Esophagus (tissue), 2 donors: ENCODE data around the gene IPO5. TPM values are rescaled to one million over a fixed set of nuclear protein-coding genes. Genes with fewer than 3 reads are reported as not detected.

ENCODE experiments used
- H3K27ac ChIP-seq, 2 donors: one replicate each; pipeline ENCODE4 v1.5.1; 2013; ENCODE audit warnings: low read depth in 2 of 2, mild to moderate bottlenecking in 2 of 2, inconsistent platforms in 1 of 2, low read length in 1 of 2, moderate library complexity in 1 of 2
- H3K27me3 ChIP-seq, 2 donors: one replicate each; pipeline ENCODE4 v1.6.1; 2013; ENCODE audit warnings: low read length in 2 of 2, control low read depth in 1 of 2, mild to moderate bottlenecking in 1 of 2; ENCODE audit not compliant: insufficient read depth in 2 of 2, control insufficient read depth in 1 of 2
- H3K36me3 ChIP-seq, 2 donors: one replicate each; pipeline ENCODE4 v1.6.1; 2013; ENCODE audit warnings: low read length in 1 of 2; ENCODE audit not compliant: control insufficient read depth in 2 of 2, insufficient read depth in 2 of 2
- H3K4me1 ChIP-seq, 2 donors: one replicate each; pipeline ENCODE4 v1.6.1; 2013; ENCODE audit warnings: low read length in 1 of 2; ENCODE audit not compliant: control insufficient read depth in 2 of 2, insufficient read depth in 2 of 2
- H3K4me3 ChIP-seq, 2 donors: one replicate each; pipeline ENCODE4 v1.5.1; 2013; ENCODE audit warnings: low read length in 2 of 2, mild to moderate bottlenecking in 2 of 2, low read depth in 1 of 2, moderate library complexity in 1 of 2
- H3K9me3 ChIP-seq, 2 donors: one replicate each; pipeline ENCODE4 v1.6.1; 2013; ENCODE audit warnings: mild to moderate bottlenecking in 2 of 2, low read depth in 1 of 2, low read length in 1 of 2, moderate library complexity in 1 of 2; ENCODE audit not compliant: control insufficient read depth in 2 of 2, insufficient read depth in 1 of 2
- WGBS, 2 donors: extraction: QIAGEN DNeasy Blood & Tissue Kit; methylation state at CpG; one replicate each; pipeline ENCODE4 v1.1.7; 2013; 5-methylcytosine and 5-hydroxymethylcytosine counted together
- polyA plus RNA-seq, 2 donors: library from polyadenylated mRNA; stranded (reverse); fragments of 200-250 nt; gene quantifications; one replicate each; pipeline ENCODE4 v1.2.3, GENCODE V29; 2013
- donor health status: healthy with polysubstance abuse.
- donor health status: Bipolar disorder and iron deficiency.

Gene IPO5
- polyA plus RNA-seq, 2 donors = 13.8 to 24.8 TPM

DNA sequence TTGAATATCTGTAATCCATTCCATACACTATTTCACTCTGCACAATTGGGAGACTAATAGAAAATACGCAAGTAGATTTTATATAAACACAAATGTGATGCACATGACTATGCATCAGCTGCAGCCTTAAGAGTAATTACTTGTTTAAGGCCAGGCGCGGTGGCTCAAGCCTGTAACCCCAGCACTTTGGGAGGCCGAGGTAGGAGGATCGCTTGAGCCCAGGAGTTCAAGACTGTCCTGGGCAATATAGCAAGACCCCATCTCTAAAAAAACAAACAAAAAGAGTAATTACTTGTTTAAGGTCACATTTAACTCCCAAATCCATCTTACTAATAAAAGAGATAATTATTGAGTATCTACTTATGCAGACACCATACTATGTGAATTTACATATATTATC lies 18.0 kb downstream of the IPO5 start:
- 94 to 96% methylated on average over 5 of the region's 5 CpGs for WGBS, 2 donors
- Histone ChIP-seq H3K27ac (no peak overlapping the region), H3K4me3 (no peak overlapping the region), H3K36me3 (no peaks in the 10 kb centered on the region), H3K9me3 (no peaks in the 10 kb centered on the region), H3K4me1 (no peaks in the 10 kb centered on the region), H3K27me3 (no peaks in the 10 kb centered on the region)

DNA sequence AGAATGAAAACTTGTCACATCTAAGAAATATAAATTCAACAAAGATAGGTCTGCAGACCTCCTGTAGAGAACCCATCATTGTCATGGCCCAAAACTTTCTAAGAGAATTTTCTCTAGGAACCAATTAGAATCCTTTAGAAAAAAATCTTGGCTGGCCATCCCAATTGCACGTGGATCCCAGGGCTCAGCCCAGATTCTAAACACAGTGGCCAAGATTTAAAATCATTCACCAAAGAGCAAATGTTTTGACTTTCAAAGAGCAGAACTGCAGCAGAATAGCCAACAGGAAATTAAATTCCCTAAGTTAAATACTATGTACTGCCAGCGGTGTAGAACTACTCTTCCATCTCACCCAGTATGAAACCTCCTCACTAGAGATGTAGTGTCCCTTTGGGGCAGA lies 21.3 kb downstream of the IPO5 start:
- Histone ChIP-seq H3K27ac (no peak overlapping the region), H3K27me3 (no peaks in the 10 kb centered on the region), H3K9me3 (no peaks in the 10 kb centered on the region), H3K36me3 (no peaks in the 10 kb centered on the region), H3K4me1 (no peaks in the 10 kb centered on the region), H3K4me3 (no peak overlapping the region)
- WGBS, 2 donors = 55 to 58% methylated on average over 2 of the region's 2 CpGs

DNA sequence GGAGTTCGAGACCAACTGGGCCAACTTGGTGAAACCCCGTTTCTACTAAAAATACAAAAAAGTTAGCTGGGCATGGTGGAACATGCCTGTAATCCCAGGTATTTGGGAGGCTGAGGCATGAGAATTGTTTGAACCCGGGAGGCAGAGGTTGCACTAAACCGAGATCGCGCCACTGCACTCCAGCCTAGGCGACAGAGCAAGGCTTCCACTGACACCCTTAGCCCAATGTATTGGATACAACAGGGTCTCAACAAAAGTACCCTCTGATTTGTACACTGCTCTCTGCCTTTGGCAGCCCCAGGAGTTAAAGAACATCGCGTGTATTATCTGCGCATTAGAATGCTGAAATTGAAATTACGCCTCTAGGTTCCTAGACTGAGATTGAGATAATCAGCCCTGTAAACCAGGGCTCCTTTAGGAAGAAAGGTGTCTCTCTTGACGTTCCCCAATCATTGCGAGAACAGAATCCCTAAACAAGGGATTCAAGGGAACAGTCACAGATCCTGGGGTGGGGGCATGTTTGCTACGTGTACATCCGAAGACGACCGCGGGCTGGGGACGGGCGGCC lies 21.9 kb downstream of the IPO5 start:
- Histone ChIP-seq H3K4me1 (no peaks in the 10 kb centered on the region), H3K27ac (peak overlapping the region; percentile 89 to 94), H3K36me3 (no peaks in the 10 kb centered on the region), H3K27me3 (no peaks in the 10 kb centered on the region), H3K9me3 (no peaks in the 10 kb centered on the region), H3K4me3 (peak overlapping the region; percentile 75 to 88)
- WGBS, 2 donors = 11 to 15% methylated on average over 20 of the region's 20 CpGs

DNA sequence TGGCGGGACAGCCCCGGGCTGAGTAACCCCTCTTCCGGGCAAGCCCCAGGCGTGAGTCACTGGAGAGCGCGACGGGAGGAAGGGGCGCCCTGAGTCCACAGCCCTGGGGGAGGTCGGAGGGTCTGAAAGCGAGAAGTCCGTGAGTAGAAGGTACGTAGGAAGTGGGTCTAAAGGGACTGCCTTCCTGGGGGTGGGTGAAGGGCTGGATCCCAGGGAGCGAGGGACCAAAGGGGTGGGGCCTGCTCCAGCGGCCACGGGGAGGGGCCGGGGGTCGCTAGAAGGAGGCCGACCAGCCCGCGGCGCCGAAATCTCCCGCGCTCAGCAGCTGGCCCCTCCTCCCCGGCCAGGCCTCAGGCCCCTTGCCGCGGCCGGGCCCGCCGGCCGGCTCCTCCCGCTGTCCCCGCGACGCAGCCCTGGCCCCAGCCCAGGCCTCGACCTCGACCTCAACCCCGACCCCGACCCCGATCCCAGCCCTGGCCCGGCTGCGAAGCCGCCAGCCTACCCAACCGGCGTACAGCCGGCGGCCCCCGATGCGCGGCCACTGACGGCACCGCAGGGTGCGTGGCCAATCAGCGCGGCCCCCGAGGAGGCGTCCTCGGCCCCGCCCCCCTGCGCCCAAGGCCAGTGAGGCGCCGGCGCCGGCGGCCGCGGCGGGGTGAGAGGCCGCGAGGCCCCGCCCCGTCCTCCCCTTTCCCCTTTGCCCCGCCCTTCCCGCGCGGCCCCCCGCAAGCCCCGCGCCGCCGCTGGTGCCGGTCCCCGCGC lies 22.6 kb downstream of the IPO5 start:
- Histone ChIP-seq H3K27me3 (no peaks in the 10 kb centered on the region), H3K4me1 (no peaks in the 10 kb centered on the region), H3K4me3 (peak overlapping the region; percentile 75 to 88), H3K36me3 (no peaks in the 10 kb centered on the region), H3K27ac (peak overlapping the region; percentile 89 to 94), H3K9me3 (no peaks in the 10 kb centered on the region)
- 1% methylated on average over 30 to 84 of the region's 84 CpGs for WGBS, 2 donors

- H3K4me1 ChIP-seq = no peaks in the 10 kb centered on the region
- peak overlapping the region; percentile 75 to 88 for H3K4me3 ChIP-seq
- 0% methylated on average over 48 to 79 of the region's 79 CpGs for WGBS, 2 donors
- no peaks in the 10 kb centered on the region for H3K27me3 ChIP-seq
- peak overlapping the region; percentile 78 to 80 for H3K27ac ChIP-seq
- H3K36me3 ChIP-seq = no peaks in the 10 kb centered on the region
- H3K9me3 ChIP-seq = no peaks in the 10 kb centered on the region
Measured at GRCh38 chr13:97976610-97977521, 23.4 kb downstream of the IPO5 start.

DNA sequence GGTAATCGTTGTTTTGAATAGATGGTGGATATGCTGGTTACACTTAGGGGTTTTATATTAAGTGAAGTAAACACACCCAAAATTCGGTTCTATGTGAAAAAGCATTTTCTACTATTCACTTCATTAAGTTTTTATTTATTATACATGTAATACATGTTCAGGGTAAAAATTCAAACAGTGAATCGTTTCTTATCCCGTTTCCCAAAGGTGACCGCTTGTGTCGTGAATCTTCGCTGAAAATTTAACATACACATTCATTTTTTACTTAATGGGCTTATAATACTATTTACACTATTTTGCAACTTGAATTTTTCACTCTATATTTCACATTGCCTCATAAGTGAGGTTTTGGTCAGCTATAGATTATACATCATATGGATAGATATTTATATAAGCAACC lies 24.5 kb downstream of the IPO5 start:
- Histone ChIP-seq H3K9me3 (no peaks in the 10 kb centered on the region), H3K4me3 (peak overlapping the region in 1 of 2 donors; percentile 75), H3K27ac (no peak overlapping the region), H3K4me1 (no peaks in the 10 kb centered on the region), H3K27me3 (no peaks in the 10 kb centered on the region), H3K36me3 (no peaks in the 10 kb centered on the region)
- 57 to 64% methylated on average over 7 of the region's 7 CpGs for WGBS, 2 donors

- Histone ChIP-seq H3K4me1 (no peaks in the 10 kb centered on the region), H3K36me3 (no peaks in the 10 kb centered on the region), H3K27me3 (no peaks in the 10 kb centered on the region), H3K9me3 (no peaks in the 10 kb centered on the region), H3K27ac (no peak overlapping the region), H3K4me3 (no peak overlapping the region)
Measured at GRCh38 chr13:97978651-97979050, 25.2 kb downstream of the IPO5 start.

- Histone ChIP-seq H3K27ac (no peak overlapping the region), H3K4me1 (no peaks in the 10 kb centered on the region), H3K36me3 (no peaks in the 10 kb centered on the region), H3K27me3 (no peaks in the 10 kb centered on the region), H3K4me3 (no peak overlapping the region), H3K9me3 (no peaks in the 10 kb centered on the region)
- WGBS, 2 donors = 73 to 74% methylated on average over 5 of the region's 5 CpGs
Measured at GRCh38 chr13:97979051-97979450, 25.6 kb downstream of the IPO5 start.

GRCh38 chr13:97979556-97979955 lies 26.1 kb downstream of the IPO5 start:
- Histone ChIP-seq H3K27me3 (no peaks in the 10 kb centered on the region), H3K9me3 (no peaks in the 10 kb centered on the region), H3K36me3 (no peaks in the 10 kb centered on the region), H3K27ac (no peak overlapping the region), H3K4me1 (no peaks in the 10 kb centered on the region), H3K4me3 (no peak overlapping the region)
